NCI-H1105 treated with DMSO at 0.1 percent for 48 hours (cell line): ENCODE data around the gene PGAM1.
"Not testable (repeated sequence)": the region's sequence is repeated elsewhere in the genome, so short reads cannot be mapped to it uniquely, and the experiment has no call there.

Experiments used
- DNase-seq: peaks from one replicate; lab custom pipeline; 2025; lab: John Stamatoyannopoulos, UW

Gene PGAM1

GRCh38 chr10:97407952-97408248 is 18.1 kb upstream of the PGAM1 start:
- no peak for DNase-seq

- DNase-seq, result no peak
Observed at GRCh38 chr10:97408496-97408992, 17.4 kb upstream of the PGAM1 start.

- DNase-seq, result no peak
Observed at GRCh38 chr10:97411406-97411805, 14.6 kb upstream of the PGAM1 start.

GRCh38 chr10:97412891-97413304 is 13.1 kb upstream of the PGAM1 start:
- DNase-seq, result no peak

- DNase-seq, result no peak
Observed at GRCh38 chr10:97416565-97416964, 9.4 kb upstream of the PGAM1 start.

- DNase-seq, result not testable (repeated sequence)
Observed at GRCh38 chr10:97423757-97424098, 2.3 kb upstream of the PGAM1 start.

GRCh38 chr10:97426776-97427570 is 982 bp downstream of the PGAM1 start:
- DNase-seq, result no peak

- DNase-seq, result no peak
Observed at GRCh38 chr10:97427571-97428179, 1.7 kb downstream of the PGAM1 start.

- no peak for DNase-seq
Observed at GRCh38 chr10:97428572-97428981, 2.6 kb downstream of the PGAM1 start.

GRCh38 chr10:97434055-97434454 is 8.1 kb downstream of the PGAM1 start:
- no peak for DNase-seq

- no peak for DNase-seq
Observed at GRCh38 chr10:97434557-97434956, 8.6 kb downstream of the PGAM1 start.

GRCh38 chr10:97435211-97435610 is 9.2 kb downstream of the PGAM1 start:
- DNase-seq, result no peak

- DNase-seq, result no peak
Observed at GRCh38 chr10:97442277-97442676, 16.3 kb downstream of the PGAM1 start.

- no peak for DNase-seq
Observed at GRCh38 chr10:97444212-97444611, 18.2 kb downstream of the PGAM1 start.

GRCh38 chr10:97445357-97445721 is 19.3 kb downstream of the PGAM1 start:
- no peak for DNase-seq

- DNase-seq, result peak; percentile 89
Observed at GRCh38 chr10:97445722-97446639, 20.0 kb downstream of the PGAM1 start, which contains the start of the genes EXOSC1 and ZDHHC16. Gene EXOSC1, minus strand, starts transcription at chr10:97446006. Its CDS starts 21 bp downstream, at chr10:97445985. Gene ZDHHC16, plus strand, starts transcription at chr10:97446175. Its CDS starts 5,501 bp downstream, at chr10:97451676.

- DNase-seq, result no peak
Observed at GRCh38 chr10:97450828-97451227, 24.8 kb downstream of the PGAM1 start.

GRCh38 chr10:97451605-97452004 is 25.6 kb downstream of the PGAM1 start:
- DNase-seq, result no peak

GRCh38 chr10:97452352-97452751 is 26.4 kb downstream of the PGAM1 start:
- no peak for DNase-seq

- no peak for DNase-seq
Observed at GRCh38 chr10:97454330-97455036, 28.5 kb downstream of the PGAM1 start.

- DNase-seq, result no peak
Observed at GRCh38 chr10:97456034-97456685, 30.2 kb downstream of the PGAM1 start.
